ENCODE data around the gene RAB40C.

Gene RAB40C

GRCh38 chr16:591892-592517, 2.1 kb downstream of the RAB40C start:
- Histone ChIP-seq H3K79me2 (ENCODE audit: insufficient read depth, low read length) (peaks cover 64% of the 10 kb centered on the region; the same call in 1 of the 2 replicates), H3K9me3 (ENCODE audit: insufficient read depth, low read depth, low read length) (no peaks in the 10 kb centered on the region), H4K20me1 (ENCODE audit: insufficient read depth, low read length, poor library complexity, severe bottlenecking) (peaks cover 6% of the 10 kb centered on the region), H3K4me3 (ENCODE audit: low read length, poor library complexity, severe bottlenecking) (peak overlapping the region; percentile 60), H3K9me2 (replicated peaks; ENCODE audit: low read depth, low read length) (no peaks in the 10 kb centered on the region), H3K4me2 (ENCODE audit: low read depth, low read length, poor library complexity, severe bottlenecking) (peak overlapping the region; percentile 85), H3K4me1 (ENCODE audit: insufficient read depth, low read length, poor library complexity, severe bottlenecking) (peaks cover 25% of the 10 kb centered on the region), H3K27me3 (ENCODE audit: insufficient read depth, low read length, poor library complexity, severe bottlenecking) (no peaks in the 10 kb centered on the region), H2AFZ (ENCODE audit: low read length) (no peak overlapping the region), H3F3A (ENCODE audit: low read depth) (no peaks in the 10 kb centered on the region), H3K36me3 (ENCODE audit: insufficient read depth, low read length) (no peaks in the 10 kb centered on the region), H3K9ac (ENCODE audit: low read depth, low read length, poor library complexity, severe bottlenecking) (peak overlapping the region; percentile 62)
- TF ChIP-seq EZH2phosphoT487 (IDR thresholded peaks at IDR 0.05; ENCODE audit: borderline replicate concordance) (no peak), CTCF (conservative IDR thresholded peaks at IDR 0.05; ENCODE audit: low read length) (no peak)

GRCh38 chr16:592518-593306, 2.8 kb downstream of the RAB40C start:
- H4K20me1 ChIP-seq (ENCODE audit: insufficient read depth, low read length, poor library complexity, severe bottlenecking), result peaks cover 6% of the 10 kb centered on the region
- peaks cover 57% of the 10 kb centered on the region; the same call in 1 of the 2 replicates for H3K79me2 ChIP-seq (ENCODE audit: insufficient read depth, low read length)
- H3K9ac ChIP-seq (ENCODE audit: low read depth, low read length, poor library complexity, severe bottlenecking), result peak overlapping the region; percentile 62
- H2AFZ ChIP-seq (ENCODE audit: low read length), result no peak overlapping the region
- H3F3A ChIP-seq (ENCODE audit: low read depth), result no peaks in the 10 kb centered on the region
- no peaks in the 10 kb centered on the region for H3K36me3 ChIP-seq (ENCODE audit: insufficient read depth, low read length)
- no peaks in the 10 kb centered on the region for H3K9me2 ChIP-seq (replicated peaks; ENCODE audit: low read depth, low read length)
- peak overlapping the region; percentile 60 for H3K4me3 ChIP-seq (ENCODE audit: low read length, poor library complexity, severe bottlenecking)
- TF ChIP-seq CTCF (conservative IDR thresholded peaks at IDR 0.05; ENCODE audit: low read length) (no peak), EZH2phosphoT487 (IDR thresholded peaks at IDR 0.05; ENCODE audit: borderline replicate concordance) (no peak)
- peaks cover 25% of the 10 kb centered on the region for H3K4me1 ChIP-seq (ENCODE audit: insufficient read depth, low read length, poor library complexity, severe bottlenecking)
- no peaks in the 10 kb centered on the region for H3K9me3 ChIP-seq (ENCODE audit: insufficient read depth, low read depth, low read length)
- H3K4me2 ChIP-seq (ENCODE audit: low read depth, low read length, poor library complexity, severe bottlenecking), result peak overlapping the region; percentile 85
- H3K27me3 ChIP-seq (ENCODE audit: insufficient read depth, low read length, poor library complexity, severe bottlenecking), result no peaks in the 10 kb centered on the region

- Histone ChIP-seq H3K9me2 (replicated peaks; ENCODE audit: low read depth, low read length) (no peaks in the 10 kb centered on the region), H3K79me2 (ENCODE audit: insufficient read depth, low read length) (peaks cover 54% of the 10 kb centered on the region; the same call in 1 of the 2 replicates), H3F3A (ENCODE audit: low read depth) (no peaks in the 10 kb centered on the region), H4K20me1 (ENCODE audit: insufficient read depth, low read length, poor library complexity, severe bottlenecking) (peaks cover 6% of the 10 kb centered on the region), H3K4me3 (ENCODE audit: low read length, poor library complexity, severe bottlenecking) (peak overlapping the region; percentile 60), H3K36me3 (ENCODE audit: insufficient read depth, low read length) (no peaks in the 10 kb centered on the region), H3K4me1 (ENCODE audit: insufficient read depth, low read length, poor library complexity, severe bottlenecking) (peaks cover 25% of the 10 kb centered on the region), H3K4me2 (ENCODE audit: low read depth, low read length, poor library complexity, severe bottlenecking) (peak overlapping the region; percentile 85), H2AFZ (ENCODE audit: low read length) (no peak overlapping the region), H3K9ac (ENCODE audit: low read depth, low read length, poor library complexity, severe bottlenecking) (peak overlapping the region; percentile 62), H3K27me3 (ENCODE audit: insufficient read depth, low read length, poor library complexity, severe bottlenecking) (no peaks in the 10 kb centered on the region), H3K9me3 (ENCODE audit: insufficient read depth, low read depth, low read length) (no peaks in the 10 kb centered on the region)
- TF ChIP-seq EZH2phosphoT487 (IDR thresholded peaks at IDR 0.05; ENCODE audit: borderline replicate concordance), result no peak
- no peak for TF ChIP-seq CTCF (conservative IDR thresholded peaks at IDR 0.05; ENCODE audit: low read length)
Measured at GRCh38 chr16:593406-593805, 3.5 kb downstream of the RAB40C start.

All from Loucy (cell line).